ENCODE data around the gene EAF2.

- TF ChIP-seq CTCF (IDR thresholded peaks at IDR 0.05) (no peak), POLR2A (IDR thresholded peaks at IDR 0.05) (no peak)
These were observed 38.0 kb upstream of the EAF2 start for GRCh38 chr3:121796970-121797369.
